ENCODE data around the gene MAML1.

DNA sequence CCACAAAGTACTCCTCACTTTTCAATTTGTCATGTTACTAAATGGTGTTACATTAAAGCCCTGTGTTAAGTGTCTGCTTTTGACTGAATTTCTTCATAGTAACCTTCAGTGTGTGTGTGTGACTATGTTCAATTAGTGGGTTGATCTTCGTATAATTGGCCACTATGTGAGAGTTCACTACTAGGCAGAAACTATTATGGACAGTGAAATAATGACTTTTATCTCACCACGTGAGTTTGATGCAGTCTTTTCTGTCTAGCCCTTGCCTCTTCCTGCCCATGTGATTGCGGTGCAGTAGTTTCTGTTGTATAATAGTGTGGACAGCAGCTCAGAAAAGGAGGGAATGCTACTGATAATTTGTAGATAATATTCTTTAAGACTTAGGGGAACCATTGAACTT is 1.8 kb upstream of the MAML1 start:
- TF ChIP-seq POLR2A (IDR thresholded peaks at IDR 0.05), result no peak
- no peak for TF ChIP-seq CTCF (IDR thresholded peaks at IDR 0.05)

Data from body of pancreas (tissue), 4 donors.